Occipital lobe (tissue), 2 donors: ENCODE measurements around the gene USP11. TPM values are rescaled to one million over a fixed set of nuclear protein-coding genes. Genes with fewer than 3 reads are reported as not detected.
"Not testable (repeated sequence)": the region's sequence is repeated elsewhere in the genome, so short reads cannot be mapped to it uniquely, and the experiment has no call there.

Source experiments
- DNase-seq: peaks from one replicate; lab custom pipeline; 2025; lab: John Stamatoyannopoulos, UW
- total RNA-seq: library from RNA; depleted of rRNA; stranded (reverse); fragments of >200 nt; gene quantifications from one replicate; pipeline ENCODE4 v1.2.3, GENCODE V29; 2014

The USP11 gene
- total RNA-seq, 1 donor from 2014 or later = 131 TPM

- no peak for DNase-seq
Measured at GRCh38 chrX:47245156-47245555, 12.3 kb downstream of the USP11 start.

- no peak for DNase-seq
Measured at GRCh38 chrX:47247206-47247998, 14.6 kb downstream of the USP11 start.

GRCh38 chrX:47247999-47248320 lies 15.2 kb downstream of the USP11 start:
- no peak for DNase-seq

- DNase-seq = no peak
Measured at GRCh38 chrX:47248576-47248975, 15.8 kb downstream of the USP11 start.

- no peak for DNase-seq
Measured at GRCh38 chrX:47250017-47250347, 17.2 kb downstream of the USP11 start.

GRCh38 chrX:47257620-47258019 lies 24.8 kb downstream of the USP11 start:
- DNase-seq = not testable (repeated sequence)

GRCh38 chrX:47264483-47265173 lies 31.8 kb downstream of the USP11 start:
- no peak for DNase-seq

- DNase-seq = no peak
Measured at GRCh38 chrX:47266643-47267042, 33.8 kb downstream of the USP11 start.

- no peak for DNase-seq
Measured at GRCh38 chrX:47272013-47272408, 39.2 kb downstream of the USP11 start.

GRCh38 chrX:47273011-47273730 lies 40.4 kb downstream of the USP11 start:
- DNase-seq = no peak

- no peak for DNase-seq
Measured at GRCh38 chrX:47278691-47279090, 45.9 kb downstream of the USP11 start.

GRCh38 chrX:47283015-47283771 lies 50.4 kb downstream of the USP11 start:
- DNase-seq = peak; percentile 36

GRCh38 chrX:47284616-47285015 lies 51.8 kb downstream of the USP11 start:
- not testable (repeated sequence) for DNase-seq

- DNase-seq = no peak
Measured at GRCh38 chrX:47285836-47286320, 53.1 kb downstream of the USP11 start.

GRCh38 chrX:47293106-47293505 lies 60.3 kb downstream of the USP11 start:
- no peak for DNase-seq

- DNase-seq = no peak
Measured at GRCh38 chrX:47296766-47297365, 64.1 kb downstream of the USP11 start.

GRCh38 chrX:47297874-47298273 lies 65.1 kb downstream of the USP11 start:
- DNase-seq = no peak
